A673 (cell line): ENCODE measurements around the gene P2RX1. TPM values are rescaled to one million over a fixed set of nuclear protein-coding genes. Genes with fewer than 3 reads are reported as not detected.

ENCODE experiments used
- BruUV-seq: library from RNA; stranded (reverse); fragments of 400-500 nt; replicated peaks from 2 replicates; lab custom pipeline; 2021; lab: Mats Ljungman, UMichigan
- CTCF ChIA-PET: fragments of 300-600 bp; sonication (Branson Sonifier 250); formaldehyde crosslinking; loops from one replicate; lab custom pipeline; 2022; ENCODE audit warnings: antibody characterized with exemption; lab: Charles Lee
- POLR2A ChIA-PET: fragments of 300-600 bp; sonication (Branson Sonifier 250); formaldehyde crosslinking; loops from one replicate; lab custom pipeline; 2022; ENCODE audit warnings: antibody characterized with exemption; ENCODE audit not compliant: low non-redundant PET; lab: Charles Lee
- DNase-seq: peaks from one replicate; pipeline ENCODE4 v3.0.0-alpha.2; 2015; ENCODE audit warnings: low spot score
- H3K27ac ChIP-seq: fragments of 200-600 bp; sonication (generic); 2 replicates; pipeline ENCODE4 v1.5.1; 2016; ENCODE audit warnings: mixed run types, low read depth, mild to moderate bottlenecking, mixed read lengths, antibody characterized with exemption, low read length; ENCODE audit not compliant: poor library complexity, severe bottlenecking
- H3K27me3 ChIP-seq: fragments of 200-600 bp; sonication (generic); replicated peaks from 2 replicates; pipeline ENCODE4 v1.6.1; 2017; ENCODE audit warnings: mixed run types, low read depth, mild to moderate bottlenecking, mixed read lengths, antibody characterized with exemption, low read length; ENCODE audit not compliant: insufficient read depth, poor library complexity
- H3K36me3 ChIP-seq: fragments of 200-600 bp; sonication (generic); 2 replicates; pipeline ENCODE4 v1.6.1; 2016; ENCODE audit warnings: mixed run types, mild to moderate bottlenecking, mixed read lengths, antibody characterized with exemption, low read length; ENCODE audit not compliant: insufficient read depth, poor library complexity, severe bottlenecking
- H3K4me1 ChIP-seq: fragments of 200-600 bp; sonication (generic); 2 replicates; pipeline ENCODE4 v1.6.1; 2017; ENCODE audit warnings: mixed run types, mild to moderate bottlenecking, mixed read lengths, antibody characterized with exemption, low read length; ENCODE audit not compliant: insufficient read depth, poor library complexity, severe bottlenecking
- H3K4me3 ChIP-seq: fragments of 200-600 bp; sonication (generic); 2 replicates; pipeline ENCODE4 v1.5.1; 2016; ENCODE audit warnings: low read depth, mixed run types, mild to moderate bottlenecking, mixed read lengths, low read length; ENCODE audit not compliant: poor library complexity, severe bottlenecking
- H3K9me3 ChIP-seq: fragments of 200-600 bp; sonication (generic); 2 replicates; pipeline ENCODE4 v1.6.1; 2016; ENCODE audit warnings: mixed run types, low read depth, mild to moderate bottlenecking, mixed read lengths, antibody characterized with exemption, low read length; ENCODE audit not compliant: poor library complexity, severe bottlenecking
- EZH2 ChIP-seq: fragments of 200-600 bp; sonication (generic); IDR thresholded peaks from 2 replicates; pipeline ENCODE4 v1.6.1; 2017; ENCODE audit warnings: borderline replicate concordance, low read depth, mild to moderate bottlenecking, mixed read lengths, antibody characterized with exemption, low read length; ENCODE audit not compliant: poor library complexity, severe bottlenecking
- intact Hi-C: fragments of 100-400 bp; cut with micrococcal nuclease; formaldehyde crosslinking; loops from one replicate; pipeline ENCODE4 v1.10.0; 2022; ENCODE audit not compliant: unreplicated experiment
- total RNA-seq: library from RNA; stranded (reverse); gene quantifications from 2 replicates; pipeline ENCODE4 v1.2.3, GENCODE V29; 2021
- TF ChIP-seq, protein P1 (sequence below): fragments of 300-800, 200-600 bp; sonication (generic); conservative IDR thresholded peaks from 2 replicates; pipeline ENCODE4 v1.5.1; 2017; ENCODE audit warnings: low read depth, mild to moderate bottlenecking, antibody characterized with exemption, low read length, moderate library complexity, mixed read lengths

Gene P2RX1
- total RNA-seq, 1 experiment from 2014 or later: 0.24 TPM

DNA sequence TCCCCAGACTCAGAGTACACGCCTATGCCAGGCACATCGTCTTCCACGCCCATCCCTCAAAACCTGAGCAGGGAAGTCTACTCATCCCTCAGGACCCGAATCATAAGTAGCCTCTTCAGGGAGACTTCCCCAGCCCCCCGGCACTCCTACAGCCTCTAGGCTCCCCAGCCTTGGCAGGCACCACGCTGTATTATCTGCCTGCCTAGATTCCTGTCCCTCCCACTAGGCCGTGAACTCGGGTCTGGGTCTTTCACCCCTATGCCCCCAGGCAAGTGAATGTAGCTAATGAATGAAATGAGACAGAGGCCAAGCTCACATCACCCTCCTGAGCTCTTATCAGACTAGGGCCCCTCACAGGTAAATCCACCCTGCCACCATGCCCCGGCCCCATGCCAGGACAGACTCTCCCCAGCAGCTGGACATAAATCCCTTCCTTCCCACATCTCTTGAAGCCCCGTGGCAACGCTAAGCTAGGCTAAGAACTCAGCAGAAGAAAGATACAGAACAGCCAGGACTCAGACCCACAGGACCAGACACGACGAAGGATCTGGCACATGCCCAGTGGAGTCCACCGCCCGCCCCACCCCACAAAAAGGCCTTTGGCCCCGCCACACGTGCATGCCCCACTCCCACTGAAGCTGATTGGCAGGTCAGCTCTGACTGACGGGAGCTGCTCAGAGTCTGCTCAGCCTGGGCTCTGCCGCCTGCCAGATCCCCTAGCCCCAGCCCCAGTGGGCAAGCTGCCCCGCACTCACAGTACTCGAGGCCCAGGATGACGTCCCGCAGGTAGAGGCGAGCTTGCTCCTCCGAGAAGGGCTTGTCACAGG is 36.5 kb downstream of the P2RX1 start:
- Histone ChIP-seq H3K4me1 (no peaks in the 10 kb centered on the region), H3K36me3 (peaks cover 3% of the 10 kb centered on the region), H3K4me3 (no peak overlapping the region), H3K9me3 (no peaks in the 10 kb centered on the region), H3K27ac (no peak overlapping the region), H3K27me3 (no peaks in the 10 kb centered on the region)
- ChIA-PET POLR2A (interaction anchor here (0.6 kb wide), 1 partner anchor 13 kb away, joined by 3 read pairs; no protein-coding TSS in a partner anchor), CTCF (no interaction called here)
- BruUV-seq: no TSS peak
- no peak for DNase-seq
- intact Hi-C loops: no loop called here
- TF ChIP-seq, protein P1, sequence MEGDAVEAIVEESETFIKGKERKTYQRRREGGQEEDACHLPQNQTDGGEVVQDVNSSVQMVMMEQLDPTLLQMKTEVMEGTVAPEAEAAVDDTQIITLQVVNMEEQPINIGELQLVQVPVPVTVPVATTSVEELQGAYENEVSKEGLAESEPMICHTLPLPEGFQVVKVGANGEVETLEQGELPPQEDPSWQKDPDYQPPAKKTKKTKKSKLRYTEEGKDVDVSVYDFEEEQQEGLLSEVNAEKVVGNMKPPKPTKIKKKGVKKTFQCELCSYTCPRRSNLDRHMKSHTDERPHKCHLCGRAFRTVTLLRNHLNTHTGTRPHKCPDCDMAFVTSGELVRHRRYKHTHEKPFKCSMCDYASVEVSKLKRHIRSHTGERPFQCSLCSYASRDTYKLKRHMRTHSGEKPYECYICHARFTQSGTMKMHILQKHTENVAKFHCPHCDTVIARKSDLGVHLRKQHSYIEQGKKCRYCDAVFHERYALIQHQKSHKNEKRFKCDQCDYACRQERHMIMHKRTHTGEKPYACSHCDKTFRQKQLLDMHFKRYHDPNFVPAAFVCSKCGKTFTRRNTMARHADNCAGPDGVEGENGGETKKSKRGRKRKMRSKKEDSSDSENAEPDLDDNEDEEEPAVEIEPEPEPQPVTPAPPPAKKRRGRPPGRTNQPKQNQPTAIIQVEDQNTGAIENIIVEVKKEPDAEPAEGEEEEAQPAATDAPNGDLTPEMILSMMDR: no peak
- TF ChIP-seq EZH2: no peak

DNA sequence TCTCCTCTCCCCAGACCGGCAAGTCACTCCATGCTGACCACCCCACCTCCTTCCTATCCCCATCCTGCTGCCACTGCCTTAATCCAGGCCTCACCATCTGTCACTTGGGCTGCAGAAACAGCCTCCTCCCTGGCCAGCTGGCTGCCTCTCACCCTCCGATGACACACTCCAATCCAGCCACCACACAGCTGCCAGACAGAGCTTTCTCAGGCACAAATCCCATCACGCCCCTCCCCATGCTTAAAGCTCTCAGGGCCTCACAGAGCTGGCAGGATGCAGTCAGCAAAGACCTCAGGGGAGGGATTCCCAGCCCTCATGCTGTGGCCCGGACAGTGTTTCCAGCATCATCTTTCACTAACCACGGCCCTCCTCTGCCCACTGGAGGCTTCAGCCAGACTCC is 37.1 kb downstream of the P2RX1 start:
- TF ChIP-seq, protein P1: no peak
- no peak for TF ChIP-seq EZH2
- Histone ChIP-seq H3K36me3 (no peaks in the 10 kb centered on the region), H3K4me1 (no peaks in the 10 kb centered on the region), H3K27me3 (no peaks in the 10 kb centered on the region), H3K27ac (no peak overlapping the region), H3K4me3 (no peak overlapping the region), H3K9me3 (no peaks in the 10 kb centered on the region)
- intact Hi-C loops: no loop called here
- no TSS peak for BruUV-seq
- DNase-seq: no peak
- ChIA-PET CTCF (no interaction called here), POLR2A (interaction anchor here (0.6 kb wide), 1 partner anchor 12 kb away, joined by 3 read pairs; no protein-coding TSS in a partner anchor)

DNA sequence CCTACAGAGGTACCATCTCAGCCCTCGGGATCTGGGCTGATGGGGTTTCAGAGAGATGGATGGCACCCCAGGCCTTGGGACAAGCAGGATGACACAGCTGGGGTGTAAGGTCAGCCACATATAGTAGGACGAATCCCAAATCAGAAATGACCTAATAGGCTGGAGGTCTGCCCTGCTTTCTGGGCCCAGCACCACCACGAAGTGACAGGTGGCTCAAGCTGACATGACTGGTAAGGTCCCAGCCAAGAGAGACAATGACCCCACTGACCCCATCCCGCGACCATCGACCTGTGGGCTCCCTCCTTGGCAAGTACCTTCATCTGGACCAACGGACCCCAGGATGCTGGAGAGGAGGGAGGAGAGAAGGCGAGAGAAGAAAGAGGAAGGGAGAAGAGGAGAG is 39.0 kb downstream of the P2RX1 start:
- Histone ChIP-seq H3K27ac (no peak overlapping the region), H3K4me1 (no peaks in the 10 kb centered on the region), H3K27me3 (no peaks in the 10 kb centered on the region), H3K9me3 (no peaks in the 10 kb centered on the region), H3K36me3 (no peaks in the 10 kb centered on the region), H3K4me3 (no peak overlapping the region)
- POLR2A ChIA-PET: no interaction called here
- CTCF ChIA-PET: no interaction called here
- TF ChIP-seq EZH2: no peak
- TF ChIP-seq, protein P1: no peak
- intact Hi-C loops: no loop called here
- no TSS peak for BruUV-seq
- no peak for DNase-seq
